Mucosa of descending colon (tissue), 3 donors: ENCODE results near the gene LRRTM4. TPM values are rescaled to one million over a fixed set of nuclear protein-coding genes. Genes with fewer than 3 reads are reported as not detected.

Source experiments
- ATAC-seq: fragments of 200-7000 bp; cut with Tn5 transposase; one replicate; pipeline ENCODE4 v1.9.1; 2020; ENCODE audit warnings: mild to moderate bottlenecking, moderate library complexity
- DNase-seq, 3 donors: peaks; one replicate each; pipeline ENCODE4 v3.0.0-alpha.2; 2020
- H3K36me3 ChIP-seq: fragments of 200-600 bp; one replicate; pipeline ENCODE4 v1.8.0; 2021; ENCODE audit warnings: low read depth, mild to moderate bottlenecking
- H3K4me1 ChIP-seq: fragments of 200-600 bp; one replicate; pipeline ENCODE4 v1.8.0; 2021; ENCODE audit warnings: low read depth, mild to moderate bottlenecking
- H3K4me3 ChIP-seq: fragments of 200-600 bp; one replicate; pipeline ENCODE4 v1.8.0; 2021; ENCODE audit warnings: mild to moderate bottlenecking
- H3K9me3 ChIP-seq: fragments of 200-600 bp; one replicate; pipeline ENCODE4 v1.8.0; 2021; ENCODE audit warnings: mild to moderate bottlenecking
- CTCF ChIP-seq: fragments of 200-600 bp; IDR thresholded peaks from one replicate; pipeline ENCODE4 v1.8.0; 2022; ENCODE audit warnings: antibody characterized with exemption, mild to moderate bottlenecking
- intact Hi-C, 2 donors: fragments of 100-400 bp; cut with DNase I in 1 of 2; cut with micrococcal nuclease in 1 of 2; formaldehyde crosslinking; loops; one replicate each; pipeline versions ENCODE4 v1.11.0 to v1.11.1; 2022; cut with DNase I, micrococcal nuclease
- long read RNA-seq, 2 donors: library from polyadenylated mRNA; unstranded; transcript quantifications; one replicate each; pipeline ENCODE4 v2.0.0, GENCODE V29; 2019 to 2021
- total RNA-seq, 3 donors: library from RNA; stranded (reverse); fragmentation: NEBNext Ultra II Directional in 2 of 3; extraction: Animal tissue kit (Norgen Biotek cat#: 25700) in 2 of 3; gene quantifications; one replicate each; pipeline versions ENCODE4 v1.2.1 to v1.2.4, GENCODE V29; 2021 to 2023
- donor health status: DM: no; HTN: no; CAD: no; lungs with moderate emphysema.
- donor health status: DM: no; HTN: no; CAD: no.
- donor health status: DM: no; HTN: yes; CAD: no.

Gene LRRTM4
- 1 to 10 TPM in 1 of 3 donors, under 1 TPM in 1, not detected in 1; 0.41 to 1.4 TPM for total RNA-seq
- long read RNA-seq, donor 1, partial matches to known transcripts: 0 of 1 reads
- long read RNA-seq, donor 1, other reads (novel, unspliced or antisense): 0 of 1 reads
- long read RNA-seq, donor 2: 0 reads

GRCh38 chr2:77521931-77522470 lies at the start of gene LRRTM4:
TSS of gene LRRTM4 (minus strand) at chr2:77522376.
- intact Hi-C loops: no loop called here
- ATAC-seq: no peak
- no peaks in the 10 kb centered on the region for H3K4me1 ChIP-seq

GRCh38 chr2:77571545-77571944 lies 49.4 kb upstream of the LRRTM4 start:
- intact Hi-C loops: no loop called here
- no peak overlapping the region for H3K4me3 ChIP-seq
- DNase-seq (no peak), ATAC-seq (no peak)
- TF ChIP-seq CTCF: no peak
- peaks cover 15% of the 10 kb centered on the region for H3K4me1 ChIP-seq
- no peaks in the 10 kb centered on the region for H3K36me3 ChIP-seq
- no peaks in the 10 kb centered on the region for H3K9me3 ChIP-seq

More at GRCh38 chr2:77521931-77522470, at the start of gene LRRTM4:
- Histone ChIP-seq H3K4me3 (no peak within 1 kb of the TSS), H3K9me3 (no peaks in the 10 kb centered on the region), H3K36me3 (no peaks in the 10 kb centered on the region)
- no peak for DNase-seq
- no peak for TF ChIP-seq CTCF

- Histone ChIP-seq H3K9me3 (no peaks in the 10 kb centered on the region), H3K36me3 (no peaks in the 10 kb centered on the region), H3K4me3 (no peak overlapping the region), H3K4me1 (peaks cover 16% of the 10 kb centered on the region)
- intact Hi-C loops: no loop called here
- ATAC-seq (peak; percentile 98), DNase-seq (peak in 1 of 3 donors; percentile 61)
- no peak for TF ChIP-seq CTCF
These were observed 45.5 kb upstream of the LRRTM4 start for GRCh38 chr2:77567723-77568122.

- Histone ChIP-seq H3K4me1 (peaks cover 16% of the 10 kb centered on the region), H3K4me3 (no peak overlapping the region), H3K36me3 (no peaks in the 10 kb centered on the region), H3K9me3 (no peaks in the 10 kb centered on the region)
- intact Hi-C loops: no loop called here
- no peak for TF ChIP-seq CTCF
- peak; percentile 78 for ATAC-seq
- no peak for DNase-seq
These were observed 44.4 kb upstream of the LRRTM4 start for GRCh38 chr2:77566582-77566981.

GRCh38 chr2:77566131-77566530 lies 44.0 kb upstream of the LRRTM4 start:
- TF ChIP-seq CTCF: no peak
- DNase-seq (no peak), ATAC-seq (no peak)
- Histone ChIP-seq H3K4me1 (peaks cover 16% of the 10 kb centered on the region), H3K9me3 (no peaks in the 10 kb centered on the region), H3K4me3 (no peak overlapping the region), H3K36me3 (no peaks in the 10 kb centered on the region)
- intact Hi-C loops: no loop called here
